GM21619 (cell line): Measurements from ENCODE around the gene NTM.
"Not testable (repeated sequence)": the region's sequence is repeated elsewhere in the genome, so short reads cannot be mapped to it uniquely, and the experiment has no call there.

Source experiments
- ATAC-seq: cut with Tn5 transposase; IDR thresholded peaks from one replicate; pipeline ENCODE4 v1.9.1; 2021; ENCODE audit not compliant: unreplicated experiment

NTM gene

GRCh38 chr11:131418189-131418588 is 47.8 kb downstream of the NTM start:
- ATAC-seq: no peak

DNA sequence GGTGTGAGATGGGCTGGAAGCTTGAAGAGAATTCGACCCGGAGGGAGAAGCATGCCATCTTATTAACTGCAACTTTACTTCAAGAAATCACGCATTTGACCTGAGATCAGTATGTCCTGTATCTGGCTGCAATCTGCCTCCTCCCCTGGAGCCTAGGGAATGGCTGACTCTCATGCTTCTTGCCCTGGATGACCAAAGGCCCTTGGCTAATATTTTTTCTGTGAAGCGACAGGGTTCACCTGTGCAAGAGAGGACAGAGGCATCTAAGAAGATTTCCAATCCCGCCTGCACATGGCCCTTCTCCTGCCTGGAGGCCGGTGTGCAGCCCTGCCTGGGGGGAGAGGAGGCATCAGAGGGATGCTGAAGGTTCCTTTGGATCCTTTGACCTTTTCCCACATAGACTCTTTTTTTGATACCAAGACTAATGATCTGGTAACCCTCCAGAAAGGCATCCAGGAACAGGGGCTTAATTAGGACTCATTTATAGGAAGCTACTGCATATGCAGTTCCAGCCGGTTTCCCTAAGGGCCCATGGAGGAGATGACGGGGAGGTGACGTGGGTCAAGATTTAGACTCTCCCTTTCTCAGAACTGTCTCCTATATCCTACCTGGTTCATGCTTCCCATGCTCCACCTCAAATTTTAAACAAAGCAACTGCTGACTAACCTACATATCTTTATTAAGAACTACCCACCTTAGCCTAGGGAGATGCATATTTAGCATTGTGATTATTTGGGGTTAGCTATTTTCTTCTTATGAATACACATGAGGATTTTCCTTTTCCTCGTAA is 50.8 kb downstream of the NTM start:
- ATAC-seq: no peak

DNA sequence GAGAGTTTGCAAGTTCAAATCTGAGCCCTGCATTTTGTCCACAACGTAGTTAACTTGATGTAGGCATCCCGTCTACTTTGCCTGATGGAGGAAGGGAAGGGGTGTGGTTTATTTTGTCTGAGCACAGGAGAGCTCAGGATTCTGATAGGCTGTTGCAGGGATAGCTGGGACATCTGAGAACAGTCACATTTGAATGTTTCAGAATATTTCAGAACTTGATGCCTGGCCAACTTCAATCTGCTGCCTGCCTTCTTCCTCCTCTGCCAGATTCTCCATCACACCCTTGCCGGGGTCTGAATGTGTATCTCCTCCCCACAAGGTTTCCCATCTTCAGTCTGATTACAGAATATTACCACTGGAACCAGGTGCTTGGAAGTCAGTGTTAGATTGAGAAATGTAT is 51.6 kb downstream of the NTM start:
- ATAC-seq: no peak

DNA sequence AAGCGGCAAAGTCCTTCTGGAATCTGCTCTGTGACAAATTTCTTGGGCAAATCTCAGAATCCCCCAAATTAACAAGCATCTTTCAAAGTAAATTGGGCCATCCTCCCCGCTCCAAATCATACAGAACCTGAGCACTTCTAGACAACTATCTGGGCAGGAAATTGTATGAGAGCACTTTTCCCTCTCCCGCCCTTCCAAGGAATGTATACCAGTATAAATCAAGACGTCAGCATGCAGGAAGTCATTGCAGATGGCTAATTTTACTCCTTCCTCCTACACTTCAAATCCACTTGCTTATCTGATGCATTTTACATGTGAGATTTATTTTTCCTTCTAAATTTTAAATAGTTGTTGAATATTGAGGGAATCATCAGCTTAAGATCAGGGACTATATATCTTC is 52.1 kb downstream of the NTM start:
- no peak for ATAC-seq

DNA sequence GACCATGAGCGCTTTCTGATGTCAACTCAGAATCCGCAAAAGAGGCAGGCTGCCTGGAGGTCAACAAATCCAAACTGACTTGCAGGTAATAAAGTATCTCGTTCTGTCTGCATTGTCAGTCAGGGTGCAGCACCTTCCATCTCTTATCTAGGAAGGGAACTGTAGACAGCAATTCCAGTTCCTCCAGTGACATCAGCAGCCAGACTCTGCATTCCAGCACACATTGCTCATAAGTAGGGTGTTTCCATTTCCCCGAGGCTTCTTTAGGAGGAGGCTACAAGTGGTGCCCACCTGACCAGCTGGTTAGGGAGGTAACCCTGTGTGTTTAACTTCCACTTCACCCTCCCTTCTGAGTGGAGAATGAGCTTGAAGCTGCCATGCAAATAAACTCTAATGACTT is 53.3 kb downstream of the NTM start:
- ATAC-seq: no peak

DNA sequence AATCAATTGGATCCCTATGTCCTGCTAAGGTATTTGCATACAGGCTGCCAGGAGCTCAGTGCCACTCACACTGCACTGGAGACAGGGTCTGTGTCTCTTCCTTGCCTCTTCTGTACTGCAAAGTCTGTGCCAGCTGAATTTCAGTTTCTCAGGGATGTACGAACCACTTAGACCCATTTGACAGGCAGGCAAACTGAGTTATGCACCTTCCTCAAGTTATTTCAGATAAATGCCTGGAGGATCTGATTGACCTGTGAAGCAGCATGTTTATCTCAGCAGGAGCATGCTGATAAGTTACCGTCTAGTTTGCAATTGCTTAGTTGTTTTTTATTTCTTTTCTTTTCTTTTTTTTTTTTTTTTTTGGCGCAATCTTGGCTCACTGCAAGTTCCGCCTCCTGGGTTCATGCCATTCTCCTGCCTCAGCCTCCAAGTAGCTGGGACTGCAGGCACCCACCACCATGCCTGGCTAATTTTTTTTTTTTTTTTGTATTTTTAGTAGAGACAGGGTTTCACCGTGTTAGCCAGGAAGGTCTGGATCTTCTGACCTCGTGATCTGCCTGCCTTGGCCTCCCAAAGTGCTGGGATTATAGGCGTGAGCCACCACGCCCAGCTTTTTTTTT is 54.0 kb downstream of the NTM start:
- not testable (repeated sequence) for ATAC-seq

DNA sequence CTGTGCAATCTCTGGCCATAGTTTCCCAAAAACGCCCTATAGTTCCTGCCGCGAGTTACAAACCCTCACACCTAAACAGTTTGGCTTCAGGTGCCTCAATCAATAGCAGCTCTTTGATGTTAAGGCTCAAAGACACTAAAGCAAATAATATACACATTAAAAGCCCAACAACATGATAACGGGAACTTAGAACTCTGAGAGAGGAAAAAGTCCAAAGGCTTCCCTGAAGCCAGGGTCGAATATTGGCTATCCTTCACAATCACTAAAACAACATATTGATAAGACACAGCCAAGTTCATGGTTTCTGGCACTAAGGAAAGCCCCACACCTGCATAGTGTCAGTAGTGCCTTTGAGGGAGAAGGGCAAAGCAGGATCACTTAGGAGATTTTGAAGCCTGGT is 54.9 kb downstream of the NTM start:
- ATAC-seq: no peak

DNA sequence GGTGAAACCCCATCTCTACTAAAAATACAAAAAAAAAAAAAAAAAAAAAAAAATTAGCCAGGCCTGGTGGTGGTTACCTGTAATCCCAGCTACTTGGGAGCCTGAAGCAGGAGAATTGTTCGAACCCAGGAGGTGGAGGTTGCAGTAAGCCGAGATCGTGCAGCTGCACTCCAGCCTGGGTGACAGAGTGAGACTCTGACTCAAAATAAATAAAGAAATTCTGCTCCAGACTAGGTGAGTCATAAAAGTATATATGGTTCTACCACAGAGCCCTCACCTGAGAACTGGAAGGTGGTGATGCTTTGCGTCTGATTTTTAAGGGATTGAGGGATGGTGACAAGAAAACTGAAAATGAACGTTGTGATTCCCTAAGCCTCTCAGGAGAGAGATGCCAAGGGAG is 58.4 kb downstream of the NTM start:
- ATAC-seq: no peak

- ATAC-seq: no peak
Measured at GRCh38 chr11:131430473-131431208, 60.2 kb downstream of the NTM start.

DNA sequence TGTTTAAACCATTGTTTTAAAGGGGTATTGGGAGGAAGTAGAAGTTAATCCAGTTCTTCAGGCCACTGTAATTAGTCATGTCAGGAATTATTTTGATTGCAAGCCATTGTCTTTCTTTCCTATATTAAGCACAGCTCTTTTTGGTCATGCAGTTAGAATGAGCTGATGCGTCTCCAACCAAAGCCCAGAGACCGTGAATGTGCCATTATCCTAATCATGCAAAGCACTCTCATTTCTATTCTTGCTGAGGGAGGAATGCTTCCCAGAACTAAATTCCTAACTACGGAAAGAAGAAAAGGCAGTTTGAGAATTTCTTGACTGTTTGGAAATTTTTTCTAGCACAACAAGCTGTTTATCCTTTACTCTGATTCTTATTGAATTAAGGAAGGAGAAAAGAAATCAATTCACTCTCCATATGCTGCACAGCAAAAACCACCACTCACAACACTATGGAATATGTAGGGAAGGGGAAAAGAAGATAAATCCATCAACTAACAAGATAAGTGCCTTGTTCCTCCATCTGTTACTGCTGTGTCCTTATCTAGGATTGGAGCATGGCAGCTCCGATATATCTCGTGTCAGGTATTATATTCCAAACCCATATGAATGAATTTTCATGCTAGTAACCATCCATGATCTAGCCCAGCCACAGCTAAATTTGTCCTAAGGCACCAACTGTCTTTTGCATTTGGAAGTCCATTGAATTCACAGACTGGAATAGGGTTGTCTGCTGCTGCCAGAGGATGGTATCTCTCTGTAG is 70.8 kb downstream of the NTM start:
- no peak for ATAC-seq

DNA sequence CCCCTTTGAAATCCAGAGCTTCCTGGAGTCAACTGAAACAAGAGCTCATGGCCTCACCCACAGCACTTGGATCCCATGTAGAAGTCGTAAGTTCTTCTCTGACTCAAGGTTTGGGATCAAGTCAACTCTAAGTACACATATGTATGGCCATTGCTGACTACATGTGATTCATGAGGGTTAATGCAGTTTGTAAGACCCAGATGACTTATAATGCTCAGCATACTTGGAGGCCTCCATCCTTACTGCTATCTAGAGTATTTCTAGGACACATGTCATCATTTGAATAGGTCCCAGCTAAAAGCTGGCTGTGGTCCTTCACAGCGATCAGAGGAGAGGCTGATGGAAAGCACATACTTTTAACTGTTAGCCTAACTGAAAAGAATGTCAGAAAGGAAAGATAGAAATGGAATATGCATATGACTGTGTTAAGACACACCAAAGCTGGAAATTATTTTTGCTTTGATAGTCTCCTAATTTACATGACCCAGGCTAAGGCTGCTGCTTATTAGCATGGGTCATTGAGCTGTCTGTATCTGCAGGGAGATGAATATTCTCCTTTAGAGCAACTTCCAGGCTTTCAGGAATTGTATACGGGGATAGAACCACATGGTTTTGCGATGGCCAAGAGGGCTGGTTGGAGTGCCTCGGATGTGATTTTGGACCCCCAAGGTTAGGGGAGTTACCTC is 76.3 kb downstream of the NTM start:
- ATAC-seq: no peak

DNA sequence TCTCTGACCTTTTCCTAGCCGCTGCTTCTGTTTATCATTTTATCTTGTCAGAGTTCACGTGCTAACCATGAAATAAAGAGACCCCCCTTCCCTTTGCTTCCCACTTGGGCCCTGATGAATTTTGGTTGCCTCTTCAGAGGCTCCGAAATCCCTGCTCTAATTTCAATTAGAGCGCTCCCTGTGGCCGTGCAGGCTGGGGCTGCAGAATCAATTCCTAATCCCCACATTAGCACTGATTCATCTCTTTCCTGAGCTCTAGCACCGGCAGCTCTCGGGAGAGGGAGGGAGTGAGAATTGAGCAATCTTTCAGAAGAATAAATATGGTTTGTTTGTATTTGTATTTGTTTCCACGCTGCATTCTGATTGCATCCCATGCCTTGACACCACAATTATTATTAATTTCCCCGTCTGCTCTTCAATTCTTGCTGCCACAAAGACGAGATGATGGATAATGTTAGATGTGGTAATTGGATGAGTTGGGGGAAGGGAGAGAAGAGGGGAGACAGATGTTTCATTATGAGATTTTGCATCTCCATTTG is 76.9 kb downstream of the NTM start:
- no peak for ATAC-seq

- ATAC-seq: no peak
Measured at GRCh38 chr11:131447898-131448297, 77.5 kb downstream of the NTM start.

- no peak for ATAC-seq
Measured at GRCh38 chr11:131449036-131450019, 78.9 kb downstream of the NTM start.

- ATAC-seq: no peak
Measured at GRCh38 chr11:131454490-131454889, 84.1 kb downstream of the NTM start.

- ATAC-seq: no peak
Measured at GRCh38 chr11:131454989-131455388, 84.6 kb downstream of the NTM start.

DNA sequence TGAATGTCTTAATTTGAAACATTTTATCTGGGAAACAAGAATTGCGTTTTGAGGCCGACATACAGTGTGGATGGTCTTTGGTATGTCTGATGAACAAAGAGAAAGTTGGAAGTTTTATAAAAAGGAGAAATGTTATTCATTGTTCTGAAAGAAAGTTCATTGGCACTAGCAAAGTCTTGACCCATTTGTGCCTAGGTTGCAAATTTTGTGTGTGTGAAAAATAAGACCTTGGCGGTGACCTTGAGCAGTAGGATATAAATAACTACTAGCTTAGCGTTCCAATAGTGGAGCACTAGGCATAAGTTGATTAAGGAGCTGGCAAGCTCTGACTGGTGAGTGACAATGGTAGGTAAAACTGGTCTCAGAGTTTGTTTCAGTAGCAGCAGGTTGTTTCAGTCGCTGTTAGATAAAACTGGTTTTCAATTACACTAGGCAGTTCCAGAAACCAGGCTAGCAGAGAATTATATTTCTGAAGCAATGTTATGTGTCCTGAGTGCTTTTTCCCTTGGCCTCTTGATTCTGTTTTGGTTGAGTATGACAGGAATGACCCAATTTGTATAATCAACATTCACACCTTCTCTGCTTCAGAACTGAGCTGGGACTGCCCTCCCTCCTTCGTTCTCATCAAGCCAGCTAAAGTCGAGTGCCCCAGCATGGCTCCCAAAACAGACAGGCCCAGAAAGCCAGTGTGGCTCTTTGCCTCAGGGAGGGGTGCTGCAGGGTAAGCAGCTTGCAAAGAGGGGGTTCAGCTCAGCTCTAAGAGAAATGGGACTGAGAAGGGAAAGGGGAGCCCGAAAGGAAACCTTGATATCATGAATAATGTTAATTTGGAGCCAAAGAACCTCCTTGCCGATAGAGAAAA is 85.7 kb downstream of the NTM start:
- ATAC-seq: no peak

GRCh38 chr11:131457163-131457562 is 86.7 kb downstream of the NTM start:
- no peak for ATAC-seq
